ENCODE data around the gene DDIT3. TPM values are rescaled to one million over a fixed set of nuclear protein-coding genes. Genes with fewer than 3 reads are reported as not detected.

Gene DDIT3
- total RNA-seq, 1 experiment from 2014 or later: 15.6 TPM

- peak overlapping the region; percentile 71; the same call in 1 of the 2 replicates for H2AFZ ChIP-seq
- peak overlapping the region; percentile 76 for H3K4me2 ChIP-seq
- no peak for TF ChIP-seq CTCF (conservative IDR thresholded peaks at IDR 0.05)
- TF ChIP-seq EZH2 (IDR thresholded peaks at IDR 0.05; ENCODE audit: low read depth): no peak
- H3K9me2 ChIP-seq (ENCODE audit: insufficient read depth): no peaks in the 10 kb centered on the region
- H3K9me3 ChIP-seq (ENCODE audit: insufficient read depth, low read depth): no peaks in the 10 kb centered on the region
- intact Hi-C loops (cut with micrococcal nuclease; ENCODE audit: unreplicated experiment): loop anchor here (2.0 kb wide), 2 partner anchors 25 to 43 kb away; partner anchors contain the start of genes MBD6 and PIP4K2C
- H3K27ac ChIP-seq: no peak overlapping the region
- peaks cover 10% of the 10 kb centered on the region; the same call in 1 of the 2 replicates for H4K20me1 ChIP-seq (ENCODE audit: insufficient read depth)
- H3K79me2 ChIP-seq (ENCODE audit: low read depth): peaks cover 29% of the 10 kb centered on the region
- no peak for DNase-seq
- H3K36me3 ChIP-seq (ENCODE audit: low read depth): peaks cover 4% of the 10 kb centered on the region; the same call in 1 of the 2 replicates
- TSS peak; percentile 59 for BruUV-seq (replicated peaks)
- CTCF ChIA-PET: no interaction called here
- POLR2A ChIA-PET (ENCODE audit: unreplicated experiment): interaction anchor here (0.6 to 0.7 kb wide), 4 partner anchors 44 to 233 kb away, joined by 3 to 7 read pairs (median 5); partner anchors contain the start of gene PIP4K2C
- peaks cover 13% of the 10 kb centered on the region; the same call in 1 of the 2 replicates for H3F3A ChIP-seq (ENCODE audit: insufficient read depth, low read depth)
- peaks cover 9% of the 10 kb centered on the region for H3K4me1 ChIP-seq (replicated peaks; ENCODE audit: insufficient read depth)
- H3K4me3 ChIP-seq: peak overlapping the region; percentile 59; the same call in 1 of the 2 replicates
- no peaks in the 10 kb centered on the region for H3K27me3 ChIP-seq (ENCODE audit: insufficient read depth, low read depth)
Observed at GRCh38 chr12:57547288-57548012, 27.1 kb upstream of the DDIT3 start.

- H3K4me1 ChIP-seq (replicated peaks; ENCODE audit: insufficient read depth): peaks cover 9% of the 10 kb centered on the region
- no peaks in the 10 kb centered on the region for H3K27me3 ChIP-seq (ENCODE audit: insufficient read depth, low read depth)
- H3K79me2 ChIP-seq (ENCODE audit: low read depth): peaks cover 29% of the 10 kb centered on the region
- H3K36me3 ChIP-seq (ENCODE audit: low read depth): peaks cover 7% of the 10 kb centered on the region
- DNase-seq: peak; percentile 89 to 93
- ChIA-PET POLR2A (ENCODE audit: unreplicated experiment) (interaction anchor here (0.6 to 0.7 kb wide), 4 partner anchors 45 to 233 kb away, joined by 3 to 7 read pairs (median 5); partner anchors contain the start of gene PIP4K2C), CTCF (interaction anchor here (0.7 kb wide), 1 partner anchor 1721 kb away, joined by 11 read pairs; no protein-coding TSS in a partner anchor)
- H3K4me2 ChIP-seq: peak within 1 kb of the TSS; percentile 76
- intact Hi-C loops (cut with micrococcal nuclease; ENCODE audit: unreplicated experiment): loop anchor here (2.0 kb wide), 2 partner anchors 24 to 44 kb away; partner anchors contain the start of genes MBD6 and PIP4K2C
- no TSS peak for BruUV-seq (replicated peaks)
- no peaks in the 10 kb centered on the region for H3K9me2 ChIP-seq (ENCODE audit: insufficient read depth)
- H3F3A ChIP-seq (ENCODE audit: insufficient read depth, low read depth): peaks cover 13% of the 10 kb centered on the region; the same call in 1 of the 2 replicates
- no peaks in the 10 kb centered on the region for H3K9me3 ChIP-seq (ENCODE audit: insufficient read depth, low read depth)
- peak within 1 kb of the TSS; percentile 88 for H2AFZ ChIP-seq
- TF ChIP-seq CTCF (conservative IDR thresholded peaks at IDR 0.05): no peak; the same call in 1 of the 2 replicates
- no peak for TF ChIP-seq EZH2 (IDR thresholded peaks at IDR 0.05; ENCODE audit: low read depth)
- peak within 1 kb of the TSS; percentile 45 for H3K27ac ChIP-seq
- H4K20me1 ChIP-seq (ENCODE audit: insufficient read depth): peaks cover 10% of the 10 kb centered on the region; the same call in 1 of the 2 replicates
- peak within 1 kb of the TSS; percentile 59 for H3K4me3 ChIP-seq
Observed at GRCh38 chr12:57546438-57547287, 26.3 kb upstream of the DDIT3 start, which contains the start of gene DCTN2. TSS of gene DCTN2 (minus strand) at chr12:57547192. CDS start at chr12:57547063, 129 bp downstream.
